Measurements from ENCODE around the gene PNLIPRP2.

DNA sequence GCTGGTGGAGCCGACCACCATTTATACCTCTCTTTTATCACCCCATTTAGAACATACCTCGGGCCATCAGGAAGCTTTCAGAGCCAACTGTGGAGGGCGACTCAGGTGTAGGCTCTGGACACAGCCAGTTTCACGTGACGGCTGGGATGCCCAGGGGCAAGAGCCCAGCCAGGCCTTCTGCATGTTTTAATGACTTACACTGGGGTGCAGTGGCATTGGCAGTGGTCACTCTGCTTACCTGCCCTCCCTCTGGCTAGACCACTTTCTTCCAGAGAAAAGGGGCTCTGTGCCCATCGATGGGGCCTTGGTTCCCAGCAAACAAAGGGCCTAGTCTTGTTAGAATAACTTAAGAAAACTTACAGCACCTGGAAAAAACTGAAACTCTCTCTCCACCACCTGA is 50.0 kb downstream of the PNLIPRP2 start:
- TF ChIP-seq, protein P1, sequence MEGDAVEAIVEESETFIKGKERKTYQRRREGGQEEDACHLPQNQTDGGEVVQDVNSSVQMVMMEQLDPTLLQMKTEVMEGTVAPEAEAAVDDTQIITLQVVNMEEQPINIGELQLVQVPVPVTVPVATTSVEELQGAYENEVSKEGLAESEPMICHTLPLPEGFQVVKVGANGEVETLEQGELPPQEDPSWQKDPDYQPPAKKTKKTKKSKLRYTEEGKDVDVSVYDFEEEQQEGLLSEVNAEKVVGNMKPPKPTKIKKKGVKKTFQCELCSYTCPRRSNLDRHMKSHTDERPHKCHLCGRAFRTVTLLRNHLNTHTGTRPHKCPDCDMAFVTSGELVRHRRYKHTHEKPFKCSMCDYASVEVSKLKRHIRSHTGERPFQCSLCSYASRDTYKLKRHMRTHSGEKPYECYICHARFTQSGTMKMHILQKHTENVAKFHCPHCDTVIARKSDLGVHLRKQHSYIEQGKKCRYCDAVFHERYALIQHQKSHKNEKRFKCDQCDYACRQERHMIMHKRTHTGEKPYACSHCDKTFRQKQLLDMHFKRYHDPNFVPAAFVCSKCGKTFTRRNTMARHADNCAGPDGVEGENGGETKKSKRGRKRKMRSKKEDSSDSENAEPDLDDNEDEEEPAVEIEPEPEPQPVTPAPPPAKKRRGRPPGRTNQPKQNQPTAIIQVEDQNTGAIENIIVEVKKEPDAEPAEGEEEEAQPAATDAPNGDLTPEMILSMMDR (conservative IDR thresholded peaks at IDR 0.05): no peak
- peak; percentile 46; the same call in 1 of the 2 replicates for TF ChIP-seq ZFX (IDR thresholded peaks at IDR 0.05)
